Thyroid gland (tissue), 4 donors: ENCODE measurements around the gene CLCNKA. TPM values are rescaled to one million over a fixed set of nuclear protein-coding genes. Genes with fewer than 3 reads are reported as not detected.
A peak's percentile ranks its signal among the peaks of the same experiment; 100 is the strongest.
"Not testable (repeated sequence)": the region's sequence is repeated elsewhere in the genome, so short reads cannot be mapped to it uniquely, and the experiment has no call there.

Source experiments
- DNase-seq, 2 donors: peaks; one replicate each; pipeline ENCODE4 v3.0.0-alpha.2; 2019
- H3K27ac ChIP-seq, 3 donors: fragments of 200-600 bp; sonication (generic); 1 replicate in 2 of 3; 2 replicates in 1 of 3; pipeline ENCODE4 v1.5.1; 2016 to 2019; ENCODE audit warnings: mild to moderate bottlenecking in 1 of 3, moderate library complexity in 1 of 3
- H3K27me3 ChIP-seq: fragments of 200-600 bp; sonication (generic); one replicate; pipeline ENCODE4 v1.5.1; 2019
- H3K36me3 ChIP-seq, 2 donors: fragments of 200-600 bp; sonication (generic); one replicate each; pipeline ENCODE4 v1.5.1; 2016 to 2019
- H3K4me1 ChIP-seq, 2 donors: fragments of 200-600 bp; sonication (generic); one replicate each; pipeline ENCODE4 v1.5.1; 2017 to 2019
- H3K4me3 ChIP-seq, 3 donors: fragments of 200-600 bp; sonication (generic); replicated peaks in 1 of 3; 1 replicate in 2 of 3; 2 replicates in 1 of 3; pipeline ENCODE4 v1.5.1; 2016; ENCODE audit warnings: mild to moderate bottlenecking in 1 of 3
- H3K9me3 ChIP-seq: fragments of 200-600 bp; sonication (generic); one replicate; pipeline ENCODE4 v1.5.1; 2017
- CTCF ChIP-seq, 6 experiments: fragments of 200-600 bp in 3 of 6; fragments of 450-650 bp in 3 of 6; sonication (generic) in 3 of 6; IDR thresholded peaks; one replicate each; pipeline ENCODE4 v1.5.1; 2016 to 2019; ENCODE audit warnings: antibody characterized with exemption in 6 of 6, mild to moderate bottlenecking in 2 of 6, inconsistent platforms in 1 of 6, moderate library complexity in 1 of 6
- POLR2A ChIP-seq, 2 donors: fragments of 450-650 bp; IDR thresholded peaks; one replicate each; pipeline ENCODE4 v1.6.1; 2017; ENCODE audit warnings: antibody characterized with exemption in 2 of 2, mild to moderate bottlenecking in 2 of 2, moderate library complexity in 1 of 2
- WGBS, 2 donors: methylation state at CpG; one replicate each; pipeline ENCODE4 v1.1.5; 2017; 5-methylcytosine and 5-hydroxymethylcytosine counted together
- intact Hi-C: fragments of 100-400 bp; cut with DNase I; formaldehyde crosslinking; loops from one replicate; pipeline ENCODE4 v1.15.1; 2023
- total RNA-seq, 4 donors: library from RNA; depleted of rRNA; stranded (reverse); fragments of >200 nt; gene quantifications; one replicate each; pipeline ENCODE4 v1.2.3, GENCODE V29; 2016

The CLCNKA gene
- total RNA-seq, 4 donors from 2014 or later, result 3.9 to 27.1 (median 16.1) TPM

- TF ChIP-seq POLR2A (IDR thresholded peaks at IDR 0.05) (peak in 1 of 2 donors; percentile 74), CTCF (IDR thresholded peaks at IDR 0.05) (no peak)
- Histone ChIP-seq H3K27ac (peak within 1 kb of the TSS; percentile 52 to 66 (median 58)), H3K4me1 (peaks cover 10 to 13% of the 10 kb centered on the region in 2 donors), H3K4me3 (peak within 1 kb of the TSS; percentile 80 to 98 (median 87)), H3K27me3 (no peaks in the 10 kb centered on the region), H3K9me3 (no peaks in the 10 kb centered on the region), H3K36me3 (peaks cover 9 to 11% of the 10 kb centered on the region in 2 donors)
- intact Hi-C loops, result no loop called here
- WGBS, 2 donors, result 10 to 11% methylated on average over 32 to 38 of the region's 47 CpGs
- DNase-seq, result peak; percentile 94
Observed at GRCh38 chr1:15975805-15976680, 45.8 kb upstream of the CLCNKA start, which contains the start of gene ZBTB17. Gene ZBTB17, minus strand, starts transcription at chr1:15976101. Its CDS starts 27,606 bp downstream, at chr1:15948495.

DNA sequence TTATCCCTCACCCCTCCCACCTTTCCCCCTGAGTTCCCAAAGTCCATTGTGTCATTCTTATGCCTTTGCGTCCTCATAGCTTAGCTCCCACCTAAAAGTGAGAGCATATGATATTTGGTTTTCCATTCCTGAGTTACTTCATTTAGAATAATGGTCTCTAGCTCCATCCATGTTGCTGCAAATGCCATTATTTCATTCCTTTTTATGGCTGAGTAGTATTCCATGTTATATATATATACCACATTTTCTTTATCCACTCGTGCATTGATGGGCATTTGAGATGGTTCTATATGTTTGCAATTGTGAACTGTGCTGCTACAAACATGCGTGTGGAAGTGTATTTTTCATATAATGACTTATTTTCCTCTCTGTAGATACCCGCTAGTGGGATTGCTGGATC, 43.9 kb upstream of the CLCNKA start:
- DNase-seq, H3K9me3 ChIP-seq, intact Hi-C loops, H3K36me3 ChIP-seq, H3K27me3 ChIP-seq, H3K4me3 ChIP-seq, H3K27ac ChIP-seq: not testable (repeated sequence)
- peaks cover 13 to 14% of the 10 kb centered on the region in 2 donors for H3K4me1 ChIP-seq
- WGBS, 2 donors, result 93 to 95% methylated on average over 4 of the region's 4 CpGs

DNA sequence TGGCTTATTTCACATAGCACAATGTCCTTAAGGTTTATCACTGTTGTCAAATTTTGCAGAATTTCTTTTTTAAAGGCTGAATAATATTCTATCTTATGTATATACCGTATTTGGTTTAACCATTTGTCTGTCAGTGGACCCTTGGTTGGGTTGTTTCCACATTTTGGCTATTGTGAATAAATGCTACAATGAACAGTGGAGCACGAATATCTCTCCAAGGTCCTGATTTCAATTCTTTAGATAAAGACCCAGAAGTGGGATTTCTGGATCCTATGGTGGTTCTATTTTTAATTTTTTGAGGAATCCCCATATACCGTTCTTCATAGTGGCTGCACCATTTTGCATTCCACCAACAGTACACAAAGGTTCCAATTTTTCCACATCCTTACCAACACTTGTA, 40.2 kb upstream of the CLCNKA start:
- 83 to 92% methylated on average over 3 of the region's 3 CpGs for WGBS, 2 donors
- no peak overlapping the region for H3K27ac ChIP-seq
- peaks cover 0 to 12% of the 10 kb centered on the region in 2 donors for H3K4me1 ChIP-seq
- intact Hi-C loops, result no loop called here
- TF ChIP-seq CTCF (IDR thresholded peaks at IDR 0.05), result no peak
- TF ChIP-seq POLR2A (IDR thresholded peaks at IDR 0.05), result no peak
- H3K4me3 ChIP-seq, result no peak overlapping the region
- DNase-seq, result no peak
- no peaks in the 10 kb centered on the region for H3K27me3 ChIP-seq
- H3K9me3 ChIP-seq, result no peaks in the 10 kb centered on the region
- H3K36me3 ChIP-seq, result no peaks in the 10 kb centered on the region

GRCh38 chr1:15983275-15983674, 38.6 kb upstream of the CLCNKA start:
- DNase-seq, result no peak
- intact Hi-C loops, result no loop called here
- 15 to 28% methylated on average over 1 of the region's 1 CpG for WGBS, 2 donors
- no peak for TF ChIP-seq CTCF (IDR thresholded peaks at IDR 0.05)
- no peak for TF ChIP-seq POLR2A (IDR thresholded peaks at IDR 0.05)
- Histone ChIP-seq H3K27ac (peak overlapping the region in 1 of 3 donors; percentile 32), H3K36me3 (no peaks in the 10 kb centered on the region), H3K9me3 (no peaks in the 10 kb centered on the region), H3K4me1 (peaks cover 0 to 12% of the 10 kb centered on the region in 2 donors), H3K27me3 (no peaks in the 10 kb centered on the region), H3K4me3 (no peak overlapping the region)

- no peak for DNase-seq
- Histone ChIP-seq H3K27me3 (no peaks in the 10 kb centered on the region), H3K36me3 (no peaks in the 10 kb centered on the region), H3K4me3 (no peak overlapping the region), H3K9me3 (no peaks in the 10 kb centered on the region), H3K27ac (no peak overlapping the region), H3K4me1 (peaks cover 0 to 12% of the 10 kb centered on the region in 2 donors)
- intact Hi-C loops, result no loop called here
- TF ChIP-seq POLR2A (IDR thresholded peaks at IDR 0.05), result no peak
- TF ChIP-seq CTCF (IDR thresholded peaks at IDR 0.05), result no peak
- WGBS, 2 donors, result 69 to 85% methylated on average over 5 of the region's 5 CpGs
Observed at GRCh38 chr1:15985611-15986297, 36.1 kb upstream of the CLCNKA start.
